ENCODE measurements around the gene GPR55.

GPR55 gene

DNA sequence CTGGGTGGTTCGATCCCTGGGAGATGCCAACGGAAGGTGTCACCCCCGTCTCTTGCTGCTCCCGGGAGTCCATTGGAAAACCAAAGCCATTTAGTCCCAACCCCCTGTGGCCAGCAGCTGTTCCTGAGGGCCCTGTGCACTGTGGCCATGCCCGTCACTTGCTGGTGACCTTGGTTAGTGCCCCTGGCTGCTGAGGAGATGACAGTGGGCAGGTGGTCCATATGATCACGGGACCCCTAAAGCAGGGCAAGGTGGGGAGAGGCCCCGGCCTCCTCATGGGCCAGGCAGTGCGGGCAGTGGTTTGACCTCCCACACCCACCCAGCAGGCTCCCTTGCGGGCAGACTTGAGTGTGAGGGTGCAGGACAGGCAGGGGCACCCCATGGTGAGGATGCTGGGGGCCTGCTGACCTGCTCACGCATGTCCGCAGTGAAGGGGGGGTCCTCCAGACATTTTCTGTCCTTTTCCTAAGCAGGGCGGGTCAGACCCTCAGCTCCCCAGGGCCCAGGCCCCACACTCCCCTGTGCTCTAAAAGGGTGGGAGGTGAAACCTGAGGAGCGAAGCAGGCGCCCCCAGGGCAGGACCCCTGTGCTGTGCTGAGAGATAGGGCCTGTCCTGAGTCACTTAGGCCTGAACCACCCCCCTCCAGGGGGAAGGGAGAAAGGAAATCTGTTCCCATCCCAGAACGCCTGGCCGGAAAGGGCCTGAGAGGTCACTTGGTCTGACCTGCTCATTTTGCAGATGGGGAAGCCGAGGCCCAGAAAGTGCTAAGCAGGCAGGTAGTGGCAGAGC is 53.5 kb downstream of the GPR55 start:
- DNase-seq (ENCODE audit: low read depth in 1 of 2, low spot score in 1 of 2) = no peak
- no peak overlapping the region for H3K4me3 ChIP-seq (replicated peaks; ENCODE audit: insufficient read depth, low read length)
- TF ChIP-seq, protein P1, sequence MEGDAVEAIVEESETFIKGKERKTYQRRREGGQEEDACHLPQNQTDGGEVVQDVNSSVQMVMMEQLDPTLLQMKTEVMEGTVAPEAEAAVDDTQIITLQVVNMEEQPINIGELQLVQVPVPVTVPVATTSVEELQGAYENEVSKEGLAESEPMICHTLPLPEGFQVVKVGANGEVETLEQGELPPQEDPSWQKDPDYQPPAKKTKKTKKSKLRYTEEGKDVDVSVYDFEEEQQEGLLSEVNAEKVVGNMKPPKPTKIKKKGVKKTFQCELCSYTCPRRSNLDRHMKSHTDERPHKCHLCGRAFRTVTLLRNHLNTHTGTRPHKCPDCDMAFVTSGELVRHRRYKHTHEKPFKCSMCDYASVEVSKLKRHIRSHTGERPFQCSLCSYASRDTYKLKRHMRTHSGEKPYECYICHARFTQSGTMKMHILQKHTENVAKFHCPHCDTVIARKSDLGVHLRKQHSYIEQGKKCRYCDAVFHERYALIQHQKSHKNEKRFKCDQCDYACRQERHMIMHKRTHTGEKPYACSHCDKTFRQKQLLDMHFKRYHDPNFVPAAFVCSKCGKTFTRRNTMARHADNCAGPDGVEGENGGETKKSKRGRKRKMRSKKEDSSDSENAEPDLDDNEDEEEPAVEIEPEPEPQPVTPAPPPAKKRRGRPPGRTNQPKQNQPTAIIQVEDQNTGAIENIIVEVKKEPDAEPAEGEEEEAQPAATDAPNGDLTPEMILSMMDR (IDR thresholded peaks at IDR 0.05; ENCODE audit: insufficient read depth, low read length) = no peak
- TF ChIP-seq, protein P2, sequence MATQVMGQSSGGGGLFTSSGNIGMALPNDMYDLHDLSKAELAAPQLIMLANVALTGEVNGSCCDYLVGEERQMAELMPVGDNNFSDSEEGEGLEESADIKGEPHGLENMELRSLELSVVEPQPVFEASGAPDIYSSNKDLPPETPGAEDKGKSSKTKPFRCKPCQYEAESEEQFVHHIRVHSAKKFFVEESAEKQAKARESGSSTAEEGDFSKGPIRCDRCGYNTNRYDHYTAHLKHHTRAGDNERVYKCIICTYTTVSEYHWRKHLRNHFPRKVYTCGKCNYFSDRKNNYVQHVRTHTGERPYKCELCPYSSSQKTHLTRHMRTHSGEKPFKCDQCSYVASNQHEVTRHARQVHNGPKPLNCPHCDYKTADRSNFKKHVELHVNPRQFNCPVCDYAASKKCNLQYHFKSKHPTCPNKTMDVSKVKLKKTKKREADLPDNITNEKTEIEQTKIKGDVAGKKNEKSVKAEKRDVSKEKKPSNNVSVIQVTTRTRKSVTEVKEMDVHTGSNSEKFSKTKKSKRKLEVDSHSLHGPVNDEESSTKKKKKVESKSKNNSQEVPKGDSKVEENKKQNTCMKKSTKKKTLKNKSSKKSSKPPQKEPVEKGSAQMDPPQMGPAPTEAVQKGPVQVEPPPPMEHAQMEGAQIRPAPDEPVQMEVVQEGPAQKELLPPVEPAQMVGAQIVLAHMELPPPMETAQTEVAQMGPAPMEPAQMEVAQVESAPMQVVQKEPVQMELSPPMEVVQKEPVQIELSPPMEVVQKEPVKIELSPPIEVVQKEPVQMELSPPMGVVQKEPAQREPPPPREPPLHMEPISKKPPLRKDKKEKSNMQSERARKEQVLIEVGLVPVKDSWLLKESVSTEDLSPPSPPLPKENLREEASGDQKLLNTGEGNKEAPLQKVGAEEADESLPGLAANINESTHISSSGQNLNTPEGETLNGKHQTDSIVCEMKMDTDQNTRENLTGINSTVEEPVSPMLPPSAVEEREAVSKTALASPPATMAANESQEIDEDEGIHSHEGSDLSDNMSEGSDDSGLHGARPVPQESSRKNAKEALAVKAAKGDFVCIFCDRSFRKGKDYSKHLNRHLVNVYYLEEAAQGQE (IDR thresholded peaks at IDR 0.05; ENCODE audit: insufficient replicate concordance, low read depth) = no peak
- TF ChIP-seq SPI1 (IDR thresholded peaks at IDR 0.05; ENCODE audit: borderline replicate concordance, low read depth) (no peak), POLR2AphosphoS5 (IDR thresholded peaks at IDR 0.05; ENCODE audit: low read depth) (no peak), GABPA (IDR thresholded peaks at IDR 0.05; ENCODE audit: low read depth) (no peak)
- H3K27ac ChIP-seq (replicated peaks) = peak overlapping the region; percentile 22
- no peaks in the 10 kb centered on the region for H3K27me3 ChIP-seq (ENCODE audit: insufficient read depth, poor library complexity, severe bottlenecking)

DNA sequence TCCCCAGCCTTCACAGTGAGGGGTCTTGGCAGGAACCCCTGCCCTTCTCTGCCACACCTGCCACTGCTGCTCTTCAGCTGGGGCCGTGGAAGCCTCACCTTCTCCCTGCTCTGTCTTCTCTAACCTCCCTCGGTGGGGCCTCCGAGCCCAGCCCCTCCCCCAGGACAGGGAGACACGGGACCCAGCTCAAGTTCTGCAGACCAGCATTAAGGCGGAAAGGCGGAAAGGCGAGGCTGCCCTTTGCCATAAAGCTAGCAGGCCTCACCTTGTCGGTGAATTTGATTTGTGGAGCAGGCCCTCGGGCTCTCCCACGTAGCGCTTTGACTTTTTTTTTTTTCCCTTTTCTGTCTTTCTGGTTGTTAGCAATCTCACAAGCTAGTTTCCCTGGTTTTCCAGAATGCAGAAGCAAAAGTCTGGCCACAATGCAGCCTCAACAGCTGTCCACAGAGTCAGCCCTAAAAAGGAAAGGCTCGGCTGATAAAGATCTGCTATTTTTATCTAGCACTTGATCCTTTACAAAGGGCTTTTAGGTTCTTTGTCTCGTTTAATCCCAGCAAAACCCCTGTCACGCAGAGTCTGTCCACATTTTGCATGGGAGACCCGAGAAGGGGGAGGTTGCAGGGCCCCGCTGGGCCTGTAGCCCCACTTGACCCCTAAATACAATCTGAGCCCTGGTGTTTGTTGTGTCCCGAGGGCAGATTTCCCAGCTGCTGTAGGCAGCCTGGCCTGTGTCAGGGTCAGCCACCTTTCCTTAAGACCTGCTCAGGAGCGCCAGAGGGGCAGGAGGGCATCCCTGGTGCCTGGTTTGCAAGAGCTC is 54.3 kb downstream of the GPR55 start:
- TF ChIP-seq POLR2AphosphoS5 (IDR thresholded peaks at IDR 0.05; ENCODE audit: low read depth) (no peak), SPI1 (IDR thresholded peaks at IDR 0.05; ENCODE audit: borderline replicate concordance, low read depth) (no peak), GABPA (IDR thresholded peaks at IDR 0.05; ENCODE audit: low read depth) (no peak)
- TF ChIP-seq, protein P1 (IDR thresholded peaks at IDR 0.05; ENCODE audit: insufficient read depth, low read length) = no peak
- TF ChIP-seq, protein P2 (IDR thresholded peaks at IDR 0.05; ENCODE audit: insufficient replicate concordance, low read depth) = no peak
- Histone ChIP-seq H3K27me3 (ENCODE audit: insufficient read depth, poor library complexity, severe bottlenecking) (no peaks in the 10 kb centered on the region), H3K27ac (replicated peaks) (peak overlapping the region; percentile 58), H3K4me3 (replicated peaks; ENCODE audit: insufficient read depth, low read length) (no peak overlapping the region)
- peak in 1 of 2 experiments; percentile 72 for DNase-seq (ENCODE audit: low read depth in 1 of 2, low spot score in 1 of 2)

DNA sequence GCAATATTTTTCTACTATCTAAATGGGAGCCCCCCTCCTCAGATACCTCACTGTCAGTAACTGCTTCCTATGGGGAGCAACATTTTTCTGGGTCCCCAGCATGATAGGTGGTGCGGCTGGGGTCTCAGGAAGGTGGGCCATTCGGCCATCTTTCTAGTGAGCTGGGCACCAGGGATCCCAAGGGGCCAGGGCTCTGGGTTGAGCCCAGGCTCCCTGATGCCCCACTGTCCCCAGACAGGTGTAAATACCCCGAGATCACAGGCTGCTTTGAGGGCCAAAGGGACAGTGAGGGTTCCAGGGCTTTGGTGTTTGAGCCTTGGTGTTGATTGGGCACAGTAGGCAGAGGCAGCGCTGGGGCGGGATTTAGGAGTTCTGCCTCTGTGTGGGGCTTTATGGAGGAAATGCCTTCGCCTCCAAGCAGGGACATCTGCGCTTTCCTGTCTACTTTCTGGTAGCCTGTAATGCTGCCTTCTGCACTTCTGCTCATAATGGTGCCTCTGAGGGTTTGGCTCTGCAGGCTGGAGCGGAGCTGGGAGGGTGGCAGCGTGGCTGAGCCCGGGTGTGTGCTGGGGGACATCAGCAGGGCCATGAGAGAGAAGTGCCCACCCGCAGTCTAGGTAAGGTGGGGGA is 55.0 kb downstream of the GPR55 start:
- TF ChIP-seq, protein P1 (IDR thresholded peaks at IDR 0.05; ENCODE audit: insufficient read depth, low read length) = no peak
- no peak for TF ChIP-seq SPI1 (IDR thresholded peaks at IDR 0.05; ENCODE audit: borderline replicate concordance, low read depth)
- TF ChIP-seq POLR2AphosphoS5 (IDR thresholded peaks at IDR 0.05; ENCODE audit: low read depth) = no peak
- TF ChIP-seq GABPA (IDR thresholded peaks at IDR 0.05; ENCODE audit: low read depth) = no peak
- TF ChIP-seq, protein P2 (IDR thresholded peaks at IDR 0.05; ENCODE audit: insufficient replicate concordance, low read depth) = no peak

More for the DNA sequence above, 55.0 kb downstream of the GPR55 start:
- Histone ChIP-seq H3K4me3 (replicated peaks; ENCODE audit: insufficient read depth, low read length) (no peak overlapping the region), H3K27ac (replicated peaks) (peak overlapping the region; percentile 58), H3K27me3 (ENCODE audit: insufficient read depth, poor library complexity, severe bottlenecking) (no peaks in the 10 kb centered on the region)
- DNase-seq (ENCODE audit: low read depth in 1 of 2, low spot score in 1 of 2) = no peak

All from HL-60 (cell line).